Measurements from ENCODE around the gene GAN.
"Not testable (repeated sequence)": the region's sequence is repeated elsewhere in the genome, so short reads cannot be mapped to it uniquely, and the experiment has no call there.

Gene GAN

DNA sequence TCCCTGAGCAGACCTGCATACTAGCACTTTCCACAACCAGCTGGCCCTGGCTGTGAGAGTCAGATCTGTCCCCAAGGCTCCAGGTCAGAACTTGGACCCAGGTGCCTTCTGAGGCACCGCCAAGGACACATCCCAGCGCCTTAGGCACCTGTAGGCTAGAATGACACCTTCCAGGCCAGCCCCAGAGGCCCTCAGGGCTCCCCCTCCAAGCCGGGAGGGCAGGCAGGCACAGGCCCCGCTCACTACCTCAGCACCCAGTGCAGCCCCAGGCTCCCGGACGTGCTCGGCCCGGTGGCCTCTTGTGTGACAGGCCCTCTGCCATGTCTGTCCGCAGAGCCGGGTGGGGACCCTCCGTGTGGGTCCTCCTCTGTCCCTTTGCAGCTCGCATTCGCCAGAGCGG is 73.6 kb downstream of the GAN start:
- Mint-ChIP-seq H3K36me3 (no peaks in the 10 kb centered on the region), H3K4me3 (no peak overlapping the region), H3K9me3 (no peaks in the 10 kb centered on the region), H3K27ac (no peak overlapping the region), H3K4me1 (no peaks in the 10 kb centered on the region), H3K27me3 (no peaks in the 10 kb centered on the region)
- DNase-seq = no peak
- CTCF ChIA-PET = no interaction called here

DNA sequence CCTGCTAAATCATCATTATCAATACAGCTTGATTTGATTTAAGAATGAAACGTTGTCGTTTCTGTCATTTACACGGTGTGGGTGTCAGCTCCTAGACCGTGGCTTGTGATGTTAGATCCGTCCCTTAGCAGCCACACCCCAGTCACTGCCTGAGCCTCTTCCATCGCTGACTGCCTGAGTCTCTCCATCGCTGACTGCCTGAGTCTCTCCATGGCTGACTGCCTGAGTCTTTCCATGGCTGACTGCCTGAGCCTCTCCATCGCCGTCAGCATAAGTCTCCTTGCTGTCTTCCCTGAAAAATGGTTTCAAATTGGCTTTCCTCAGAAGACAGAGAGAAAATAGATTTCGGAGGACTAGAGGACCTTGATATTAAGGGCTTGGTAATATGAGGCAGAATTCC is 76.1 kb downstream of the GAN start:
- H3K9me3 Mint-ChIP-seq = no peaks in the 10 kb centered on the region
- H3K4me3 Mint-ChIP-seq = no peak overlapping the region
- no peaks in the 10 kb centered on the region for H3K4me1 Mint-ChIP-seq
- CTCF ChIA-PET = interaction anchor here (1.3 kb wide), 1 partner anchor 13 kb away, joined by 4 read pairs; no protein-coding TSS in a partner anchor
- H3K27me3 Mint-ChIP-seq = no peaks in the 10 kb centered on the region
- H3K36me3 Mint-ChIP-seq = no peaks in the 10 kb centered on the region
- no peak overlapping the region for H3K27ac Mint-ChIP-seq
- DNase-seq = no peak

DNA sequence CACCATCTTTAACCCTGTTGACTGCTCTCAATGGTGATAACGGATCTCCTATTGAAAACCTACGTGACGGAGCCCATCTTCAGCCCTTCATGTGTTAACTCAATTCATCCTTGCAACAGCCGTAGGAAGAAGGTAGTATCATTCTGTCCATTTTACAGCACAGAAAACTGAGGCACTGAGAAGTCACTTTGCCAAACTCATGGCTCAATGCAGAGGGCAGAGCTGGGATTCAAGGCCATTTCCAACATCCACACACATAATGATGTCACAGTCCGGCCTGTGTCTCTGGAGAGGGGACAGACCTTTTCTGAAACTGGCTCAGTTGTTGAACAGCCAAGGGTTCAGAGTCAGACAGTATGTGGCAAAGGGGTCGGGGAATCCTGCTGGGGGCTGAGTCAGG is 77.2 kb downstream of the GAN start:
- Mint-ChIP-seq H3K9me3 (no peaks in the 10 kb centered on the region), H3K27me3 (no peaks in the 10 kb centered on the region), H3K27ac (no peak overlapping the region), H3K36me3 (no peaks in the 10 kb centered on the region), H3K4me3 (no peak overlapping the region), H3K4me1 (no peaks in the 10 kb centered on the region)
- CTCF ChIA-PET = interaction anchor here (0.9 kb wide), 1 partner anchor 12 kb away, joined by 3 read pairs; no protein-coding TSS in a partner anchor
- no peak for DNase-seq

DNA sequence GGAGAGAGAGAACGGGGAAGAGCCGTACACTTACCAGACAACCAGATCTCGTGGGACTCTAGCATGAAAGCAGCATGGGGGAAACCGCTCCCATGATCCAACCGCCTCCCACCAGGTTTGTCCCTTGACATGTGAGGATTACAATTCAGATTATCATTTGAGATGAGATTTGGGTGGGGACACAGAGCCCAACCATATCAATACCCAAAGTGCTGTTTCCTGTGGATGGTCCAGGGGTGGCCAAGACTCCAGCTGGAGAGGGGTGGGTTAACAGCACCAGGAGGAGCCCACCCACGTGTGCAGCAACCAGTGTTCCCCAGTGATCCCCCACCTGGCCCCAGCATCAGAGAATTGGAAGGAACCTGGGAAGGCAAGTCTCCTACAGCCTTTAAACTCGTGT is 79.7 kb downstream of the GAN start:
- no peaks in the 10 kb centered on the region for H3K9me3 Mint-ChIP-seq
- H3K4me1 Mint-ChIP-seq = no peaks in the 10 kb centered on the region
- no peak for DNase-seq
- H3K36me3 Mint-ChIP-seq = no peaks in the 10 kb centered on the region
- H3K4me3 Mint-ChIP-seq = no peak overlapping the region
- CTCF ChIA-PET = interaction anchor here (1.1 to 2.0 kb wide), 2 partner anchors 10 to 26 kb away, joined by 3 to 6 read pairs; no protein-coding TSS in a partner anchor
- H3K27me3 Mint-ChIP-seq = no peaks in the 10 kb centered on the region
- no peak overlapping the region for H3K27ac Mint-ChIP-seq

DNA sequence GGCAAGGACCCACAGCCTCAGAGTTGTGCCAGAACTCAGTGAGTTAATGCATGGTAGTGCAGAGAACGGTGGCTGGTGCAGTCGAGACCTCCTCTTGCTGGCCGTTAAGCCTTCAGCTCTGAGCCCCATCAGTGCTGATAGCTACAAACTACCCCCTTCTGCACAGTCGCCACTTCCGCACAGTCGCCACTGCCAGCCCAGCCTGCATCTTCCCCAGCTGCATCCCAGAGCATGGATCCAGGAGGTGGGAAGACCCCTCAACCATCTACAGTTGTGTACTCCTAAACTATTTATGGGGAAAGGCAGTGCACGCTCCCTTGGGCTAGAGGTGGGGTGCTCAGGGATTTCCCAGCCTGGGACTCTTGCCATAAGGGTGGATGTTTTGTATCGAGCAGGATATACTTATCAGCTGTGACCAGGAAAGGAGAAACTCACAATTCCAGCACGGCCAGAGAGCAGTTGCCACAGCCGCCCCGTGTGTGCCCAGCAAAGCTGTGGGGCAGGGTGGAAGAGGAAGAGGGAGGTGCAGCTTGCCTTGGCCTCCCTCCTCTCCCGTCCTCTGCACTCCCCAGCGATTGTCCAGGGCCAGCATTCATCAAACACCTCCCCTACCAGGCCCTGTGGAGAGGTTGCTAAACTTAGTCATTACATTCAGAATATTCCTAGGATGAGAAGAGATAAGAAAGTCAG is 80.3 kb downstream of the GAN start:
- H3K36me3 Mint-ChIP-seq = no peaks in the 10 kb centered on the region
- H3K27me3 Mint-ChIP-seq = no peaks in the 10 kb centered on the region
- H3K4me1 Mint-ChIP-seq = no peaks in the 10 kb centered on the region
- H3K9me3 Mint-ChIP-seq = no peaks in the 10 kb centered on the region
- CTCF ChIA-PET = interaction anchor here (1.1 to 2.0 kb wide), 2 partner anchors 9 to 27 kb away, joined by 3 to 6 read pairs; no protein-coding TSS in a partner anchor
- no peak overlapping the region for H3K27ac Mint-ChIP-seq
- H3K4me3 Mint-ChIP-seq = no peak overlapping the region
- DNase-seq = no peak

DNA sequence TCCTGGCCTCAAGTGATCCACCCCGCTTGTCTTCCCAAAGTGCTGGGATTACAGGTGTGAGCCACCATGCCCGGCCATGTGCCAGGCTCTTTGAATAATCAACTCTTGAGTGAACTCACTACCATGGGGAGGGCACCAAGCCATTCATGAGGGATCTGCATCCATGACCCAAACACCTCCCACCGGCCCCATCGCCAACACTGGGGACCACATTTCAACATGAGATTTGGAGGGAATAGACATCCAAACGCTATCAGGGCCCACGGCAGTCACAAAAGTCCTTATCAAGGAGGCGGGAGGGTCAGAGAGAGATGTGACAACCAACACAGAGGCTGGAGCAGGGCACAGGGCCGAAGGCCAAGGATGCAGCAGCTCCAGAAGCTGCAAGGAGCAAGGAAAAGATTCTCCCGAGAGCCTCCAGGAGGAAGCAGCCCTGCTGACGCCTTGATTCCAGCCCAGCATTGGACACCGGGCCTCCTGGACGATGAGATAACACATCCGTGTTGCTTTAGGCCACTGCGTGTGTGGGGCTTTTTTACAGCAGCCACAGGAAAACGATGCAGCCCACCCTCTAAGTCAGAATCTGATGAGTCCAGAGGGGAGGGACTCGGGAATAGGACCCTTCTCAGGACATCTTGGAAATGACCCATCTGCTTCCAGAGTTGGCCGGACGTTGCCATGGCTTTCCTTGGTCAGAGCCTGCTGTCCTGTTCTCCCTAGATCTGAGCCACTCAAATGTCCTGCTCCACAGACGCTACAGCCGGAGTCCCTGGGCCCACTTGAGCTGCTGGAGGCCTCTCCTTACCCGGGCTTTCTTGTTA is 82.5 kb downstream of the GAN start:
- CTCF ChIA-PET = no interaction called here
- H3K9me3 Mint-ChIP-seq = no peaks in the 10 kb centered on the region
- H3K27ac Mint-ChIP-seq = no peak overlapping the region
- H3K4me3 Mint-ChIP-seq = no peak overlapping the region
- DNase-seq = no peak
- H3K36me3 Mint-ChIP-seq = no peaks in the 10 kb centered on the region
- H3K27me3 Mint-ChIP-seq = peaks cover 9% of the 10 kb centered on the region
- no peaks in the 10 kb centered on the region for H3K4me1 Mint-ChIP-seq

DNA sequence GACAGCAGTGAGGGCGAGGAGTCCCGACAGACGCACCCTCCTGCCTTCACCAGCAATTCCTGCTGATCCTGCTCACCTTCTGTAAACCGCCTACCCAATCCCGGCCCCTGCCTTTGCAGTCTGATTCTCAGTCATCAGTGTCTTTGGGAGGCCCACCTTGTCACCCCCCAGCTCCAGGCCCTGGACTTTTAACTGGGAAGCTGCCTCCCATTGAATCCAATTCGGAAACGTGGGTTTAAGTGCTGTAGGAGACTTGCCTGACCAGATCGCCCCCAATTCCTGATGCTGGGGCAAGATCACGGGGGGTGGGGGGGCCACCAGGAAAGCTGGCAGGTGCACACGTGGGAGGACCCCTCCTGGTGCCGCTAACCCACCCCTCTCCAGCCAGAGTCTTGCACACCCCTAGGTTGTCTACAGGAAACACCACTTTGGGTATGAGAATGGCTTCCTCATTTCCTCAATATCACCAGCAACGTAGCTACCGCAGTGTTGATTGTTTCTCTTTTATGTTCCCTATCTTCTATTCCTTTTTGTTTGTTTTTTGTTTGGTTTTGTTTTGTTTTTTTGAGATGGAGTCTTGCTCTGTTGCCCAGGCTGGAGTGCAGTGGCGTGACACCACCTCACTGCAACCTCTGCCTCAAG is 83.2 kb downstream of the GAN start:
- Mint-ChIP-seq H3K4me1 (no peaks in the 10 kb centered on the region), H3K4me3 (no peak overlapping the region), H3K27ac (no peak overlapping the region), H3K27me3 (peaks cover 9% of the 10 kb centered on the region), H3K36me3 (no peaks in the 10 kb centered on the region), H3K9me3 (no peaks in the 10 kb centered on the region)
- CTCF ChIA-PET = no interaction called here
- DNase-seq = no peak

DNA sequence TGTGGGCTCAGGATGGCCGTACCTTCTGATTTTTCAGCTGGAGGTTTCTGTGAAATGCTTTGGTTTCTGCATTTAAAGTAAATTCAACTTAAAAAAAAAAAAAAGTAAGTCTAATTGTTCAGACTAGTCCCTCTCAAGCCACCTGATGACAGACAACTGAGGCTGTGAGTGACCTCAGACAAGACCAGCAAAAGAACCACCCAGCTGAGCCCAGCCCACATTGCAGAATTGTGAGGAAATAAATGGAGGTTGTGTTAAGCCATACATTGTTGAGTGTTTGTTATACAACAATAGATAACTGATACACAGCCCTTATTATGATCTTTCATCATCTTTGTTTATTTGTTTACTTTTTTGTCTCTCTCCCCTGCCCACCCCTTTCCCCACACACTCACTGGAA is 85.1 kb downstream of the GAN start:
- DNase-seq = no peak
- H3K27ac Mint-ChIP-seq = no peak overlapping the region
- H3K4me1 Mint-ChIP-seq = peaks cover 3% of the 10 kb centered on the region
- H3K36me3 Mint-ChIP-seq = no peaks in the 10 kb centered on the region
- peaks cover 13% of the 10 kb centered on the region for H3K27me3 Mint-ChIP-seq
- CTCF ChIA-PET = interaction anchor here (0.6 to 2.3 kb wide), 4 partner anchors 126 to 338 kb away, joined by 3 to 9 read pairs (median 4); no protein-coding TSS in a partner anchor
- no peak overlapping the region for H3K4me3 Mint-ChIP-seq
- no peaks in the 10 kb centered on the region for H3K9me3 Mint-ChIP-seq

DNA sequence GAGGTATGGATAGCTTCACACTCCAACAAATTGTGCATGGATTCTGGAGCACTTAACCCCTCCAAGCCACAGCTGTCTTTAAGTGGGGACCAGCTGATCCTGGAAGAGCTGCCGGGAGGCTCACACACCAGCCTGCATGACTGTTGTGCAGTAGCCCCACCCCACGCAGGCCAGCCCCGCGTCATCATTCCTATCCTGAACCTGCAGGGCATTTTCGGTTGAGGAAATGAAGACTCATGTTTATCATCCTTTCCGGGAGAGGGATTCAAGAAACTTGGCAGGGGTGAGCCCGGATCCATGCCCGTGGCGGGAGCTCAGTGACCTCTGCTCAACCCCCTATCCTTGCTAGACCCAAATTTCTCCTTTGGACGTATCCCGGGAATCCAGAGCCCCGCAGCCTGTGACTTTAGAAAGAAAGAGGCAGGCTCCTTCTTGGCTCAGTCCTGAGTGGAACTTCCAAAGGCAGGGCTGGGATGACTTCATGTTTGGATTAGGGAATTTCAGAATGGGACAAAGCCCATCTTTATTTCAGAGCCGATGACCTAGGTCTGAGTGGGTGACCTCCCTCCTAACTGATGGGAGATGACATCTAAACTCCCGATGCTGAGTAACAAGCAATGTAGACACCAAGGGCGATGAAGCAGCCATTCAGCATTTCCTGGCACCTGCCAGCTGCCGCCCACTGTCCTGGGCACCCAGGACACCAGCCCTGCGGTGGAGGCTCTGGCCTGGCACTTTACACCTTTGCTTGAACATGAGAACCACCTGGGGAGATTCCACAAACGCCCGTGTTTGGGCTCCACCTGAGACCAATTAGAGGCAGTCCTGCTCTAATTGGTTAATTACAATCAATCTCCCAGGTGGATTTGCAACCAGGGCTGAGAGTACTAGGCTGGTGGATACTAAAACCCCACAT is 86.5 kb downstream of the GAN start:
- peaks cover 3% of the 10 kb centered on the region for H3K4me1 Mint-ChIP-seq
- CTCF ChIA-PET = interaction anchor here (1.1 to 2.3 kb wide), 3 partner anchors 296 to 337 kb away, joined by 3 to 9 read pairs (median 4); no protein-coding TSS in a partner anchor
- no peak overlapping the region for H3K27ac Mint-ChIP-seq
- no peak overlapping the region for H3K4me3 Mint-ChIP-seq
- no peaks in the 10 kb centered on the region for H3K36me3 Mint-ChIP-seq
- peaks cover 13% of the 10 kb centered on the region for H3K27me3 Mint-ChIP-seq
- H3K9me3 Mint-ChIP-seq = no peaks in the 10 kb centered on the region
- DNase-seq = no peak

DNA sequence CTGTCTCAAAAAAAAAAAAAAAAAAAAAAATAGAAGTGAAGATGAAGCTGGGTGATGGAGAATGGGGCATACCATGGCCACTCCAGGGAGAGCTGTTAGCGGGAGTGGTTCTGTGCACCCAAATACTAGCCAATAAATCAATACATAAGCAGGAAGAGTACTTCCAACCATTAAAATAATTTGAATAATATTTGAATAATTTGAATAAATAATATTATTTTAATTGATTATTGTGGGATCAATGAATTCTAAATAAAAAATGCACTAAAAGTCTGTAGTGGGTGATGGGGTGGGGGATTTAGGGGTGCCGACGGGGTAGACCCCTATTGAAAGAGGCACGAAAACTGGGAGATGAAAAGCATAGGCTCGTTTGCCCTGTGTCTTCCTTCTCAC is 88.4 kb downstream of the GAN start:
- Mint-ChIP-seq H3K36me3 (no peaks in the 10 kb centered on the region), H3K27me3 (peaks cover 21% of the 10 kb centered on the region), H3K9me3 (no peaks in the 10 kb centered on the region), H3K4me3 (no peak overlapping the region), H3K27ac (no peak overlapping the region), H3K4me1 (peaks cover 3% of the 10 kb centered on the region)
- CTCF ChIA-PET = interaction anchor here (0.7 to 3.7 kb wide), 9 partner anchors 14 to 470 kb away, joined by 3 to 30 read pairs (median 4); no protein-coding TSS in a partner anchor
- DNase-seq = no peak

DNA sequence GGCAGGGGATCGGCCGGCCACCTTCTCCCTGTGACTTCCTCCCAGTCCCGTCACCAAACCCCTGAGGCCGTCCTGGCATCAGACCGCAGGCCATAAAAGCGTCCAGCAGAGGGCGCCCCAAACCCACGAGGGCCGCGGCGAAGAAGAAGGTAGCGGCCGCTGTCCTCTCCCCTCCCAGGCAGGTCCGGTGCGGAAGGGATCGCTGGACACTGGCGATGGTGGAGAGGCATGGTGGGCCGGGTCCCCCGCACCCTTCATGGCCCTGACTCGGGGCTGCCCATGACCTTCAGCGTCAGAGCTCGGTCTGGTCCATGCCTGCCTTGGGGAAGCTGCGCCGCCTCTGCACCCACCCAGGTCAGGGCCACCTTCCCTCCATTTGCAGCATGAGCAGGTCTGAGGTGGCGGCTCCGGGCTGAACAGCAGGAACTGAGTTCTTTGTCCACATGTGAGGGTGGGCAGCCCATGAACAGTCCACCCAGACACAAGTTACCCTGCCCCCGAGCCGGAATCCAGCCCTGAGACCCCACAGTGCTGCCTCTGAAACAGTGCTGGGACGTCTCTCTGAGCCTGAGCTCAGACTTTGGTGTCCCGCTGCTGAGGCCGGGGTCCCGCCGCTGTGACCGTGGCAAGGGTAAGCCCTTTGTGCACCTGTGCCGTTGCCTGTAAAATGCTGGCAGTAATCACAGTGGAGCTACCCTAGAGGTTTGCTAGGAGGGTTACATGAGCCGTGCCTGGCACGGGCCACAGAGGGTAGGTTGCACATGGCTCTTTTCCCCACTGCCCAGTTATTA is 89.0 kb downstream of the GAN start:
- CTCF ChIA-PET = interaction anchor here (0.6 to 3.7 kb wide), 24 partner anchors 9 to 468 kb away, joined by 3 to 30 read pairs (median 4); no protein-coding TSS in a partner anchor
- Mint-ChIP-seq H3K9me3 (no peaks in the 10 kb centered on the region), H3K4me3 (no peak overlapping the region), H3K27me3 (peaks cover 27% of the 10 kb centered on the region), H3K36me3 (no peaks in the 10 kb centered on the region), H3K4me1 (peaks cover 3% of the 10 kb centered on the region), H3K27ac (no peak overlapping the region)
- peak; percentile 86 for DNase-seq

DNA sequence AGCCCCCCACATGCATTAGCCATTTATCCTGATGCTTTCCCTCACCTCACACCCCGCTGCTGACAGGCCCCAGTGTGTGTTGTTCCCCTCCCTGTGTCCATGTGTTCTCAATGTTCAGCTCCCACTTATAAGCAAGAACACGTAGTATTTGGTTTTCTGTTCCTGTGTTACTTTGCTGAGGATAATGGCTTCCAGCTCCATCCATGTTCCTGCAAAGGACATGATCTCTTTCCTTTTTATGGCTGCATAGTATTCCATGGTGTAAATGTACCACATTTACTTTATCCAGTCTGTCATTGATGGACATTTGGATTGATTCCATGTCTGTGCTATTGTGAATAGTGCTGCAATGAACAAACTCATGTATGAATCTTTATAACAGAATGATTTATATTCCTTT is 90.2 kb downstream of the GAN start:
- not testable (repeated sequence) for H3K36me3 Mint-ChIP-seq, H3K4me3 Mint-ChIP-seq, DNase-seq, H3K4me1 Mint-ChIP-seq, H3K27ac Mint-ChIP-seq, H3K9me3 Mint-ChIP-seq
- CTCF ChIA-PET = interaction anchor here (1.3 to 3.7 kb wide), 10 partner anchors 11 to 325 kb away, joined by 3 to 30 read pairs (median 6); no protein-coding TSS in a partner anchor
- peaks cover 34% of the 10 kb centered on the region for H3K27me3 Mint-ChIP-seq

DNA sequence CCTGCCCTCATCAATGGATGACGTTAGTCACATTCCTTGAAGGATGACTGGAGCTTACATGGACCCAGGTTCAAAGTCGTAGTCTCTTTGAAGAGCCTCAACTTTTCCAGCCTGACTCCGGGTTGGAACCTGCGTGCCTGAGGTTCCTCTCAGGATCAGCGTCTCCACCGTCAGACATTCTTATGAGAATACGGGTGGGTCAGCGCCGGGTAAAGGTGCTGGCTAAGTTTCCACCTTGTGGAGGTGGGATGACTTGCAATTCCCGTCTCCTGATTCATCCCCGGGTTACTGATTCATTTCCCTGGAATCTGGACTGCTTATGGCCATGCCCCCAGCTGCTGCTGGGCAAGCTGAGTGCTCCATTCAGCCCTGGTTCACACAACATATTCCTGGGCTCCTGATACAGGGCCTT is 90.9 kb downstream of the GAN start:
- H3K4me3 Mint-ChIP-seq = no peak overlapping the region
- peaks cover 35% of the 10 kb centered on the region for H3K27me3 Mint-ChIP-seq
- H3K4me1 Mint-ChIP-seq = peaks cover 3% of the 10 kb centered on the region
- no peak overlapping the region for H3K27ac Mint-ChIP-seq
- no peaks in the 10 kb centered on the region for H3K36me3 Mint-ChIP-seq
- no peak for DNase-seq
- H3K9me3 Mint-ChIP-seq = no peaks in the 10 kb centered on the region
- CTCF ChIA-PET = interaction anchor here (1.4 kb wide), 1 partner anchor 292 kb away, joined by 4 read pairs; no protein-coding TSS in a partner anchor
